CD1c-positive myeloid dendritic cell (primary cell): ENCODE measurements around the gene GLI2.

Experiments used
- DNase-seq: peaks from one replicate; pipeline ENCODE4 v3.0.0-alpha.2; 2016; ENCODE audit errors: extremely low spot score

Gene GLI2

DNA sequence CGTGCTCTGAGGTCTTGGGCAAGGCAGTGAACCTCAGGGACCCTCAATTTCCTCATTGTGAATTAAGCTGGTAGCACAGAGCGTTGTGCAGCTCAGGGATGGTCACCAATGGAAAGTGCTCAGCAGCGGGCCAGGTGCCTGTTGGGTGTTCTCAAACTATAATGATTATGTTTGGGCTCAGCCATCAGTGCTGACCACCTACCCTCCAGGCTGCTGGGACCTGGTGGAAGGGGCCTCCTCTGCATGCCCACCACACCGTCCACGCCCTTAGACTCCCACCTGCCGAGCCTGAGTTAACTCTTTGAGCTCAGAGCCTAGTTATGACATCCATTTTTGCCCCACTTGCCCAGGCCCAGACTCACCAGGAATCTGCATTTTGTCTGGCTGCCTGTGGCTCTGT, 35.0 kb downstream of the GLI2 start:
- no peak for DNase-seq

DNA sequence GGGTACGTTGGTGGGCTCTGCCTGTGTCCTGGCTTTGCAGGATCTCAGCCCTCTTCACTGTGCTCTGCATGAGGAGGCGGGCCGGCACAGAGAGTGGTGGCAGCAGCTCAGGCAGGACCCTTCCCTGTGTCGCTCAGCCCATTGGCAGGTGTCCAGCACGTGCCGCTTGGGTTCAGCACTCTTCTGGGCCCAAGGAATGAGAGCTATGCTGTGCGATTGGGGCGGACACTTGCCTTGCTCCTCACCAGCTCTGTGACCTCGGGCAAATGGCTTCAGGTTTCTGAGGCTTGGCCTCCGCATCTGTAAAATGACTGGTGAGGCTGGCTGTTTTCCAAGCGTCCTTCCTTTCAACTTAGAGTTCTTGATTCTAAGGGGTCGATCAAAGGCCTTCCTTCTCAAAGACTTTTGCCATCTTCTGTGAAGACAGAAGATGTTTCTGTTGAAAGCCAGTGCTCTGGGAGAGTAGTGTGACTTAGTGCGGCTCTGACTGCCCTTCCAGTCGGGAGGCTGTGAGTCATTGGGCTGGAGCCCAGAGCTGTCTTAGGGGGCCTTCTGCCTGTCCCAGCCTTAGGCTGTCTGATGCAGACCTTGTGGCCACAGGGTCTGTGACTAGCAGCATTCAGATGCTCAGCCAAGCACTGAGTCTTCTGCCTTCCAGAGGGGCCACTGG, 35.6 kb downstream of the GLI2 start:
- DNase-seq = no peak

DNA sequence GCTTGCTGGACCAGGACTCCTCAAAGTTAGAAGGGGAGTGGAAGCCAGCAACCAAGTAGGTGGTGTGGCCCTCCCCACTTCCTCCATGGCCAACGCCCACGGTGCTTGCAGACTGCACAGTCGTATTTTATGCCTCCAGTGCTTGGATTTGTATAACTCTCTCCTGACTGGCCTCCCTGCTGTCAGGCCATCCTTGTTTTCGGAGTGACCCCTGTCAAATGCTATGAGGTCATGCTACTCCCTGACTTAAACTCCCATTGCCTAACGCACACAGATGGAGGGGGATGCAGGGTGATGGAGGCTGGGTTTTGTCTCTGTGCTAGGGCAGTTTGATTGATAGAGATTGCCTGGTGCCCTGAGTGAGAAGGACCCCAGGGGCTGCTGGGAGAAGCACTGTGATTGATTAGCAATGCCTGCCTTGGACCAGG, 36.1 kb downstream of the GLI2 start:
- DNase-seq = no peak

DNA sequence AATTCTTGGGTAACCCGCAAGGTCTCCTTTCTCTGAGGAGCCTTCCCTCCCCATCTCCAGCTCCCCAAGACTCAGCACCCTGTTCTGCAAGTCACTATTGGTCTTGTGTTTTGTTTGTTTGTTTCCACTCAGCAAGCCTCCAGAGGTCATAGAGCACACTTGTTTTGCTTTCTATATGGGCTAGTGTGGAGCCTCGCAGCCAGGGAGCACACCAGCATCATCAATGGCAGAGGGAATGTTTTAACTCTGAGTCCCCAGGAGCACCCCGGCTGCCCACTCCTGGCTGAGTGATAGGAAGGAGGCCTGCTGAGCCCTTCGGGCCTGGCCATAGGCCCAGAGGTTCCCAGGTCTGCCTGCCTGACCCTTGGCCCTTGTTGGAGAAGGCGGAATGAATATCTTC, 36.6 kb downstream of the GLI2 start:
- DNase-seq = no peak

DNA sequence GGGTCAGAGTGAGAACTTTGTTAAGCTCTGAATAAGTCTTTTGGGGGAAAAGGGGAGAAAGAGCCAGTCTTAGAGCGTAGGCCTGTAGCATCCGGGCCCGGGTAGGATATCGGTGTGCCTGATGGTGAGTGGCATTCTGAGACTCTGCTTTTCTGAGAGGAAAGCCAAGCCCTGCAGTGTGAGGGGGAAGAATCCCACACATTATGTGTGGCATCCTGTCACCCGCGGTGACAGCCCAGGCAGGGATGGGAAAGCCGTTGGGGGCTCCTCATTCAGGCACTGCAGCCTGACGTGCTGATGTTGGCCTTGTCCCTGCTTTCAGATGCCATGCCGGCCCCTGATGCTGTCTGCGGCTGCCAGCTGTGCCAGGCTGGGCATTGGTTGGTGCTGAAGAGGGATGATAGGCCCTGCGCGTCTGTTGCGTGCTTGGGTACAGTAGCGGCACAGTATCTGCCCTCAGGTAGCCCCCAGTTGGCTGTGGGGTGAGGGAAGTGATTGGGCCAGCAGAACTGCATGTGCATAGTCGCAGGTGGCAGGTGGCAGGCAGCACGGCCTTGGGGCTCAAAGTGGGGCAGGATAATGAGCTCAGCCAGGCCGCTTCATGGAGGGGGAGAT, 37.6 kb downstream of the GLI2 start:
- no peak for DNase-seq

DNA sequence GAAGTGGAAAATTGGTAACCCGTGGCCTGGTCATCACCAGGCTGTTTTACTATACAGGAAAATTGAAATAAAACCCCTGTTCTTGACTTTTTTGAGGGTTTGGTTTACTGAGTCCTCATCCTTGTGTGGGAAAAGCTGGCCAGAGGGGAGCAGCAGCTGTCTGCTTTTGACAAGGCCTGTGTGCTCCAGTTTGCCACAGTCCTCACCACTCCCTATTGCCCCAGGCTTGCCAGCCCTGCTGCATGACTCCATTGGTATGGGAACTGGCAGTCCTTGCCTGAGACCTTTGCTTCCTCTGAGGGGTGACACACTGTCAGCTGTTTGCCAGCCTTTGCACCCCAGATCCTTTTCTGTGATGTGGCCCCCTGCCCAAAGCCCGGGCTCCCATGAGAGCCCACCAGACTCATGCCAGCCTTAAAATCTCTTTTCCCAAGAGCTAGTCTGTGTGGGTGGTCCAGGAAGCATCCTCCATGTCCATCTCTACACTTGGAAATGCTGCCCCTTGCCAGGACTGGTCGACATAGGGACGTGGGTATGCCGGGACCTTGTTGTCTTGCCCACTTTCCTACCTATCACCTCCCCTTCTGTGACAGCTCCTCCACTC, 39.0 kb downstream of the GLI2 start:
- DNase-seq = no peak

DNA sequence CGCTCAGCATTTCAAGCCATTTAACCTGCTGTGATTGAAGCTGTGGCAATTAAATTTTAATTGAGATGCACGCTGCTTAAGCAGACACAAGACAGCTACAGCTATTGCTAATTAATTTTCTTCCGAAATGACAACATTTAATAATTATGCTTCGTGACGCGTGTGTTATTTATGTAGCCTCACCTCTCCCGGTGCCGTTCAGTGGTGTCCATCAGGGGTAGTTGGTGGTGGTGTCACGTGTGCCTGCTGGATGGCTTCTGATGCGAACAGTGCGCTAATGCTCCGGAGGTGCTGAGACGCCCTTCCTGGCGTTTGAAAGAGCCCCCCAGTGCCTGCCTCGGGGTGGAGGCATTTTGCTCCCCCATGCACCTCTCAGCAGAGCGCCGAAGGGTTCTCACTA, 39.5 kb downstream of the GLI2 start:
- no peak for DNase-seq

DNA sequence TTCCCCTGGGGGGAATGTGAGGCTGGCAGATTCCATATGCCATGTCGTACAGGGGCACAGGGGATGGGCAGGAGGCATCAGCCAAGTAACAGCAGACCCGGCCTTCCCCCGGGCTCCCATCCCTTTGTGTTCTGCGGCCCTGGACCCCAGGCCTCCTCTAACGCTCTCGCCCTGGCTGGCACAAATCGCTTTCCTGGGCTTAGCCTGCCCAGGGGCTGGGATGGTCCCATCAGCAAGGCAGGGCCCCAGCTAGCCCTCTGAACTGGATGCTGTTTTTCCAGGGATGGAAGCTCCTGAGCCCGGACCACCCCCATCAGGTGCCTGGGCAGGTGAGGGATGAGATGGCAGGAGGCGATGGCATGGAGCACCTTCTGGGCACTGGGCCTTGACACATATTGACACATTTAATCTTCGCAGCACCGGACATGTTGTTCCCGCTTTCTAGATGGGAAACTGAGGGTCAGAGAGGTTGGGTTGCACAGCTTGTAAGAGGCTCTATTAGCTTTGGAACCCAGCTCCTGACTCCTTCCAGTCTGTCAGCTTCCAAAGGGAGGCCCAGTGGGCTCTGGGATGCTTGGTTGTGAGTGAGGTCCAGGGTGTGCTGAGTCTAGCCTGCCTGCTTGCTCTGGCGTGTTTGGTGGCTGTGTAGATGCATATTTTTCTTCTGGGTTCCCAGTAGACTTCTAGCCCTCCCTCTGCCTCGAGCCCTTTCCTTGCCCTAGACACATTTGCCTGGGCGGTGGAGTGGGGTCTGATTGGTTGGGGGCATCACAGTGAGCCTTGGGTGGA, 40.3 kb downstream of the GLI2 start:
- DNase-seq = no peak

DNA sequence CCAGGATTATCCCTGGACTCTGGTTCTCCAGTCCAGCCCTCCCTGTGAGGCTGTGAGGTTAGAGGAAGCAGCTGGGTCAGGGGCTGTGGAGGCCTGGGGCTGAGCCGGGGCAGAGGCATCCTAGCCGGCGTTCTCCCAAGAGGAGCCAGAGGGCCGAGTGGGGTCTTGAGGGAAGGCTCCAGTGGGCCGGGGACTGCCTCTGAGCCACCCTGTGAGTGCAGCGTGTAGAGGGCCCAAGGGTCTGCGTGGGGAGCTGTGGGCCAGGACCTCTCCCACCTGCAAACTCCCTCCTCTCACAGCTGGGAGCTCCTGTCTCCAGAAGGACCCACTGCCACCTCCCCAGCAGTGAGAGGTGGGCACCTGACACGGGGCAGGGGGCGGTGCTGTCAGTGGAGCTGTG, 41.0 kb downstream of the GLI2 start:
- no peak for DNase-seq

DNA sequence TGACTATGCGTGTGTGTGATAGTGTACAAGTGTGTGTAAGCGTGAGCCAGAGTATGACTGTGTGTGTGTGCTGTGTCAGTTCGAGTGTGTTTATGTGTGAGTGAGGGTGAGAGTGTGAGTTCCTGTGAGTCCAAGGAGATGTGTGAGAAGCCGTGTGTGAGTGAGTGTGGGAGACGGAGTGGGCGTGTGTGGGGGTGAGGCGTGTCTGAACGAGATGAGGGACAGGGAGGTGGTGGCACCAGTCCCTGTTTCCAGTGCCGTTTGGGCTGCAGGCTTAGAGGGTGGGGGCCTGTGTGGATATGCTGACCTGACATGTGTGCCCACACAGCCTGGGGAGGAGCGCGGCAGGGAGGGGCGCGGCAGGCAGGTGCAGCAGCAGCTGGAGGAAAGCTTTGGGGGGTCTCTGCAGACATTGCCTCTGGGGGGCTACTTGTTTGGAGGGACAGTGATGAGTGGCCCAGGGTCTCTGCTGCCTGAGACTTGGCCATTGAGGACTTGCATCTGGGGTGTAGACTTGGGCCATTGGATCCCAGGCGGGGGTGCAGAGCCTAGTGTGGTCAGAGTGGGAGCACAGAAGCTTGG, 41.6 kb downstream of the GLI2 start:
- no peak for DNase-seq

DNA sequence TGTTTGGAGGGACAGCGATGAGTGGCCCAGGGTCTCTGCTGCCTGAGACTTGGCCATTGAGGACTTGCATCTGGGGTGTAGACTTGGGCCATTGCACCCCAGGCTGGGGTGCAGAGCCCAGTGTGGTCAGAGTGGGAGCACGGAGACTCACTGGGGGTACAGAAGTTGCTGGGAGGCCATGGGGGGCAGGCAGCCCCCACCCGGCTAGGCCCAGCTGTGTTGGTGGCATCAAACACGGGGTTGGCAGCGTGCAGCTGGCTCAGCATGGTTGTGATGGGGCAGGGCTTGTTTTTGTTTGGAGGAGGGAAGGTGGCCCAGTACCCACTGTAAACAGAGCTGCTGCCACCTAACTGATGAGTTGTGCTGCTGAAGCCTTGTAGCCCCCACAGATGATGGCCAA, 42.1 kb downstream of the GLI2 start:
- DNase-seq = no peak

DNA sequence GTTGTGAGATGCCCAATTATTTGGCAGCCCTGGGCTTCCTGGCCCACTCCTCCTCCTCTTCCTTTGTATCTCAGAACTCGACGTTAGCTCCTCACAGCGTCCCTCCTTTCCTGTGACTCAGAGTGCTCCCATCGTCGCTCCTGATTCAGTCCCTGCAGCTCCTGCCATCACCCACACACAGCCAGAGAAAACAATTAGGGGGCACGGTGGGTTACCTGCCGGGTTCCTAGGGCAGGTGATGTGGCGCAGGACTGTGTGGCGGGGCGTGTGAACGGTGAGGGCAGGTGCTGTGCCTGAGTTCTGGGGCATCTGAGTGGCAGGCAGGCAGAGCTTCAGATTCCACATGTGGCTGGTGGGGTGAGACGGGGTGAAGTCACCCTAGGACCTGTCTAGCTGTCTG, 42.6 kb downstream of the GLI2 start:
- DNase-seq = no peak

DNA sequence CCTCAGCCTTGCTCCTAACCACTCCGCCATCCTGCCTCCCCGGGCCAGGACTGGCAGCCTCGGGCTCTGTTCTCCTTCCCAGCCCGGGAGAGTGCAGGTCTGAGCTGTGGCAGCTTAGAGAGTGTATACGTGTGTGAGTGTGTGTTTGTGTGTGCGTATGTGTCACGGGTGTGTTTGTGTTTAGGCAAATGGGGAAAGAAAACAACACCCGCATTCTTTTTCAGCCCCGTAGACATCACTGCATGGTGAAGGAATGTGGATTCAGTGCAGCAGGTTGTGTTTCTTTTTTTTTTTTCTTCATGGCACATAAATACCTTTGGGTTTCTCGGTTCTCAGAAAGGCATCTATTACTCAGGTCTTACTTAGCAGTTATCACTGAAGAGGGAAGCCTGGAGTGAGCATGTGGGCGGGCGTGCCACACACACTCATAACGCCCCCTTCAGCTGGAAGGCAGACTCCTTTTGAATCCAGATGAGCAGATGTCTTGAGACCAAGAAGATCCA, 44.2 kb downstream of the GLI2 start:
- no peak for DNase-seq

DNA sequence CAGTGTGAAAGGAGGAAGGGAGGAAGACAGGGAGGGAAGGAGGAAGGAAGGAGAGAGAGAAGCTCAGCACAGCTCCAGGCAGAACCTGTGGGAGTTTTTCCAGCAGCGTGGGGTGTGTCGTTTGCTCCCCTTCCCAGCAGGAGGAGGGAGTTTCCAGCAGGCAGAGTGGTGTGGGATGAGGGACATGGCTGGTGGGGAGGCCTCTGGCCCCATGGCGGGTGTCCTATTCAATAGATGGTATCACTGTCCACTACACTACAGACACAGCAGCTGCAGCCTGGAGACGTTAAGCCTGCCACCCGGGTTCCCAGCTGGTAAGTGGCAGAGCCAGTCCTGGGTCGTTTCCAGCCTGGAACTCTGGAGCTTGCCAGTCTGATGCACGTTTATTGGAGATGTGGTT, 44.7 kb downstream of the GLI2 start:
- no peak for DNase-seq

DNA sequence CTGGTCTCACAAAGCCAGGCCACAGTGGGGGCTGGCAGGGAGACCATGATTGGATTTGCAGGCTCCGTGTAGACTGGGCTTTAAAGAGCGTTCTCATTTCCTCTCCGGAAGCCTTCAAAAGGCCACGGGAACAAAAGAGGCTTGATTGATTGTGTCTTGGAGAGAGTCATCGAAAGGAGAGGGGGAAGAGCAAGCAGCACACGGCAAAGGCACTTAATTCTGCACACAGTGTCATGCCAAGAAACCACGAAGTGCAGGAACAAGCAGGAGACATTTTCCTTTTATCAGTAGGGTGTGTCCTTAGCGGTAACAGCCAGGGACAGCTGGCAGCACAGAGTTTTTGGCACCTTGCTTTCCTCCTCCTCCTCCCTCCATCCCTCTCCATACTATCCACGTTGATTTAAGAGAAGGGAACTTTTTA, 47.7 kb downstream of the GLI2 start:
- DNase-seq = no peak

DNA sequence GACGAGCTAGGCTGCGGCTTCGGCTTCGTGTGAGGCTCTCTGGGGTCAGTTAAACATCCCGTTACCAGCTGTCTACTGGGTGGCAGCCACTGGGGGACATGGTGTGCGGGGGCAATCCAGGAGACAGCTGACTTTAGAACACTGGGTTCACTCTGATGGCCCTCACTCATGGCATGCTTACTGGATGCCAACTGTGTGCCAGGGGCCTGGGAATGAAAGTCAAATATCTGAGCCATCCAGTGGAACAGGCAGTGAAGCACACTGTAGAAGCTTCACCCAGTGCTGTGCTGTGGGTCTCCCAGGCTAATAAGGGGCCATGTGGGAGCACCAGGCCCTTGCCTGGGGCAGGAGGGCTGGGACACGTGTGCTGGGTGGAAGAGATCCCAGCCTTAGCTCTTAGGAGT, 48.3 kb downstream of the GLI2 start:
- no peak for DNase-seq
